ENCODE results near the gene EIF5B. TPM values are rescaled to one million over a fixed set of nuclear protein-coding genes. Genes with fewer than 3 reads are reported as not detected.

The EIF5B gene
- total and polyA plus RNA-seq, 2 experiments from 2014 or later = 34.2 to 108 TPM

DNA sequence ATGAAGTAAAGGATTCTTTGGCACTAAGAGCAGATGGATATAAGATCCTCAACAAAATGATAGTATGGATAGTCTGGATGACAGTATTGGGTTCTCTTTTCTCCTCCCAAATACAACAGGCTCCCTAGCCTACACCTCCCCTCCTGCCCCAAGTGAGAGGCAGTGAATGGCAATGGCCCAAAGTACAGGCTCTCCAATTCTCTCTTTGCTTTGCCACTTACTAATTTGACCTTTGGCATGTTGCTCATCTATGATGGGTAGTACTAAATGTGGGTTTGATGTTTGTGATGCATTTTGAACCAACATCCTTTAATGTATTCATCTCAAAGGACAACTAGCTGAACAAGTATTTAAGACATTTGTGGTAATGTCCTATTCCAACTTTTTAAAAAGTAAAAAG is 65.9 kb downstream of the EIF5B start (continued):
- TF ChIP-seq ZNF462 (CRISPR knock-in tag; IDR thresholded peaks at IDR 0.05) (no peak), STAT1 (IDR thresholded peaks at IDR 0.05; ENCODE audit: unreplicated experiment) (no peak), JUNB (IDR thresholded peaks at IDR 0.05; ENCODE audit: unreplicated experiment) (no peak), CREB1 (CRISPR knock-in tag; IDR thresholded peaks at IDR 0.05; ENCODE audit: low read depth) (no peak), EZH2 (IDR thresholded peaks at IDR 0.05; ENCODE audit: low read depth, unreplicated experiment) (no peak), EZH2phosphoT487 (IDR thresholded peaks at IDR 0.05; ENCODE audit: unreplicated experiment) (no peak), POLR2AphosphoS5 (IDR thresholded peaks at IDR 0.05; ENCODE audit: low read depth) (no peak), CTCF (conservative IDR thresholded peaks at IDR 0.05; ENCODE audit: low read depth in 2 of 2) (no peak)
- TF ChIP-seq, protein P1, sequence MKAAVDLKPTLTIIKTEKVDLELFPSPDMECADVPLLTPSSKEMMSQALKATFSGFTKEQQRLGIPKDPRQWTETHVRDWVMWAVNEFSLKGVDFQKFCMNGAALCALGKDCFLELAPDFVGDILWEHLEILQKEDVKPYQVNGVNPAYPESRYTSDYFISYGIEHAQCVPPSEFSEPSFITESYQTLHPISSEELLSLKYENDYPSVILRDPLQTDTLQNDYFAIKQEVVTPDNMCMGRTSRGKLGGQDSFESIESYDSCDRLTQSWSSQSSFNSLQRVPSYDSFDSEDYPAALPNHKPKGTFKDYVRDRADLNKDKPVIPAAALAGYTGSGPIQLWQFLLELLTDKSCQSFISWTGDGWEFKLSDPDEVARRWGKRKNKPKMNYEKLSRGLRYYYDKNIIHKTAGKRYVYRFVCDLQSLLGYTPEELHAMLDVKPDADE (IDR thresholded peaks at IDR 0.05) = no peak
